Measurements from ENCODE around the gene NT5DC4. TPM values are rescaled to one million over a fixed set of nuclear protein-coding genes. Genes with fewer than 3 reads are reported as not detected.

The NT5DC4 gene
- total and polyA plus RNA-seq, 2 experiments from 2014 or later: 0.79 to 2.7 TPM

- no peak overlapping the region for H3K27ac ChIP-seq
- no peaks in the 10 kb centered on the region for H3K4me1 ChIP-seq (ENCODE audit: insufficient read depth)
- no peak overlapping the region for H3K4me2 ChIP-seq
- no peaks in the 10 kb centered on the region for H3K79me2 ChIP-seq
- no peaks in the 10 kb centered on the region for H3K36me3 ChIP-seq (replicated peaks; ENCODE audit: insufficient read depth, low read depth)
- 98% methylated on average over 5 of the region's 6 CpGs for WGBS (ENCODE audit: low lambda C conversion rate, missing lambda C conversion rate)
- no peaks in the 10 kb centered on the region for H3K27me3 ChIP-seq
- no peaks in the 10 kb centered on the region for H4K20me1 ChIP-seq (ENCODE audit: insufficient read depth, poor library complexity, severe bottlenecking)
- no peaks in the 10 kb centered on the region for H3K9me3 ChIP-seq (ENCODE audit: low read depth)
- no peak for DNase-seq (ENCODE audit: low spot score)
- no peaks in the 10 kb centered on the region for H3K9me2 ChIP-seq (replicated peaks; ENCODE audit: insufficient read depth)
- no peak overlapping the region for H3K4me3 ChIP-seq
- no peak for TF ChIP-seq CTCF (IDR thresholded peaks at IDR 0.05; ENCODE audit: poor library complexity)
- TF ChIP-seq EZH2 (IDR thresholded peaks at IDR 0.05; ENCODE audit: borderline replicate concordance): no peak
- TF ChIP-seq EZH2phosphoT487 (IDR thresholded peaks at IDR 0.05; ENCODE audit: low read depth, severe bottlenecking, unreplicated experiment): no peak
- no peak overlapping the region for H2AFZ ChIP-seq
Measured at GRCh38 chr2:112723547-112723940, 2.7 kb downstream of the NT5DC4 start.

GRCh38 chr2:112723995-112724394, 3.2 kb downstream of the NT5DC4 start:
- Histone ChIP-seq H3K79me2 (no peaks in the 10 kb centered on the region), H3K27me3 (no peaks in the 10 kb centered on the region), H3K27ac (no peak overlapping the region), H2AFZ (no peak overlapping the region), H4K20me1 (ENCODE audit: insufficient read depth, poor library complexity, severe bottlenecking) (no peaks in the 10 kb centered on the region), H3K36me3 (replicated peaks; ENCODE audit: insufficient read depth, low read depth) (no peaks in the 10 kb centered on the region), H3K4me1 (ENCODE audit: insufficient read depth) (no peaks in the 10 kb centered on the region), H3K9me2 (replicated peaks; ENCODE audit: insufficient read depth) (no peaks in the 10 kb centered on the region), H3K4me3 (no peak overlapping the region), H3K9me3 (ENCODE audit: low read depth) (no peaks in the 10 kb centered on the region), H3K4me2 (no peak overlapping the region)
- 96% methylated on average over 7 of the region's 8 CpGs for WGBS (ENCODE audit: low lambda C conversion rate, missing lambda C conversion rate)
- no peak for DNase-seq (ENCODE audit: low spot score)
- TF ChIP-seq CTCF (IDR thresholded peaks at IDR 0.05; ENCODE audit: poor library complexity) (no peak), EZH2phosphoT487 (IDR thresholded peaks at IDR 0.05; ENCODE audit: low read depth, severe bottlenecking, unreplicated experiment) (no peak), EZH2 (IDR thresholded peaks at IDR 0.05; ENCODE audit: borderline replicate concordance) (no peak)

- 81% methylated on average over 21 of the region's 21 CpGs for whole genome bisulfite sequencing (ENCODE audit: low lambda C conversion rate, missing lambda C conversion rate)
- no peak overlapping the region for H3K4me3 ChIP-seq
- no peak overlapping the region for H3K4me2 ChIP-seq
- peak overlapping the region; percentile 77 for H3K27ac ChIP-seq
- no peaks in the 10 kb centered on the region for H3K36me3 ChIP-seq (replicated peaks; ENCODE audit: insufficient read depth, low read depth)
- TF ChIP-seq EZH2 (IDR thresholded peaks at IDR 0.05; ENCODE audit: borderline replicate concordance) (no peak), CTCF (IDR thresholded peaks at IDR 0.05; ENCODE audit: poor library complexity) (peak; percentile 14)
- H3K4me1 ChIP-seq (ENCODE audit: insufficient read depth): no peaks in the 10 kb centered on the region
- H3K9me2 ChIP-seq (replicated peaks; ENCODE audit: insufficient read depth): no peaks in the 10 kb centered on the region
- no peaks in the 10 kb centered on the region for H3K79me2 ChIP-seq
- H2AFZ ChIP-seq: no peak overlapping the region
- H3K9me3 ChIP-seq (ENCODE audit: low read depth): no peaks in the 10 kb centered on the region
- H4K20me1 ChIP-seq (ENCODE audit: insufficient read depth, poor library complexity, severe bottlenecking): no peaks in the 10 kb centered on the region
- peak; percentile 39 for DNase-seq (ENCODE audit: low spot score)
- H3K27me3 ChIP-seq: no peaks in the 10 kb centered on the region
Measured at GRCh38 chr2:112724591-112725525, 4.0 kb downstream of the NT5DC4 start.
